Activated CD4-positive, alpha-beta T cell treated with anti-CD3 and anti-CD28 coated beads for 48 hours (primary cell): Measurements from ENCODE around the gene ZNF273.
"Not testable (repeated sequence)": the region's sequence is repeated elsewhere in the genome, so short reads cannot be mapped to it uniquely, and the experiment has no call there.

ENCODE experiments used
- DNase-seq: peaks from one replicate; pipeline ENCODE4 v3.0.0-alpha.2; 2020

ZNF273 gene

DNA sequence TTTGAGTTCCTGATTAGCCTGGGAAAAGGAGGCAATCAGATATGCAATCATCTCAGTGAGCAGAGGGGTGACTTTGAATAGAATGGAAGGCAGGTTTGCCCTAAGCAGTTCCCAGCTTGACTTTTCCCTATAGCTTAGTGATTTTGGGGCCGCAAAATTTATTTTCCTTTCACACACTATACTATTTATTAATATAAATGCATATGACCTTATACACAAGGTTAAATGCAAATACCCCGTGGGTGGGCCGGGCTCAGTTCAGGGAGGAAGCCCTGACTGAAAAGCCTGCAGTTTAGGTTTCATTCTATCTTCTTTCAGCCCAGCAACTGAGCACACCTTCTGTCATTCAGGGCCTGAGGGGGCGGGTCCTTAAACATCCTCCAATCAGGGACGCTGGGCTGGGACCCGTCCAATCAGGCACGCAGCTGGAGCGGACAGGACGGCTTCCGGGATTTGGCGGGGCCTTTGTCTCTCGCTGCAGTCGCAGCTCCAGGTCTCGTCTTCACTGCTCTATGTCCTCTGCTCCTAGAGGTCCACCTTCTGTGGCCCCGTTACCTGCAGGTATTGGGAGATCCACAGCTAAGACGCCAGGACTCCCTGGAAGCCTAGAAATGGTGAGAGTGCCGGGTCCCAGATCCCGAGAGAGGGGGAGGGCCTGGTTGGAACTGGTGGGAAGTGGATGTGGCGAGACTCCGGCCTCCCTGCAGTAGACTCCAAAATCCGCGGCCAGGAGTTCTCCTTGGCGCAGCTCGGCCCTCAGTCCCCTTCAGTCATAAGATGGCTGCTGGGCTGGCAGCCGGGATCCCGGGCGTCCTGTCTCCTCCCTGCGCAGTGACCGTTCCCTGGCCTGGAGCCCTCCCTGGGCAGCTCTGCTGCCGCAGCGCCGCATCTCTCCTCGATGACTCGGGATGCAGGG is at the start of gene ZNF273:
ZNF273 (plus strand) TSS at position 468 of the 916 bp plus-strand sequence; CDS start at position 513, 45 bp downstream.
- peak; percentile 95 for DNase-seq

DNA sequence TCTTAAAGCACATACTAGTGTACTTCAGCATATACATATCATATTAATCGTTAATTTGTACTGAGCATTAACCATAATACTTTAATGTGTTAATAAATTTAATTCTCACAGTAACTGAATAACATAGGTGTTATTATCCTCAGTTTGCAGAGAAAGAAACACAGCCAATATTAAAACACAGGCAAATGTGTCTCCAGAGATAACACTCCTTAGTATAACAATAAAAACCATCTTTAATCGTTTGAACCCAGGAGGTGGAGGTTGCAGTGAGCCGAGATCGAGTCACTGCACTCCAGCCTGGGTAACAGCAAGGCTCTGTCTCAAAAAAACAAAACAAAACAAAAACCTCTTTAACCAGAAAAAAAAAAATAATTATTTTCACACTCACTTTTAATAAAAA is 49.4 kb upstream of the ZNF273 start:
- no peak for DNase-seq

DNA sequence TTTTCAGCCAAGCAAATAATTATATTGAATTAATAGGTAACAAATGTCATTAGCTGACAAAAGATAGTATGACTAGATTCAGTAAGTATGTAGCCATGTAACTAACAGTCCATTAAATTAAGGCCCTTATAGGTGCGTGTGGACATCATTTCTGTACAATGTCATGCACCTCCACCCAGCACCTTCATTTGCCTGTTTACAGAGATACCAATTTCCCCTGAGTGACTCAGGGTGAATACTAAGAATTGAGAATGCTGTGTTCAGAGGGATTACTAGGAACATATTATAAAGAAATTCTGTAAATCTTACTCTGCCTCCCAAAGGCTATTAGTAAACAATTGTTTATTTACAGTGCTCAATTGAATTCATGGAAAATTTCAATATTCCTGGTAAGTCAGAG is 48.1 kb upstream of the ZNF273 start:
- DNase-seq: no peak

GRCh38 chr7:64863021-64863420 is 40.1 kb upstream of the ZNF273 start:
- no peak for DNase-seq

- DNase-seq: not testable (repeated sequence)
These were observed 39.5 kb upstream of the ZNF273 start for GRCh38 chr7:64863530-64863929.

DNA sequence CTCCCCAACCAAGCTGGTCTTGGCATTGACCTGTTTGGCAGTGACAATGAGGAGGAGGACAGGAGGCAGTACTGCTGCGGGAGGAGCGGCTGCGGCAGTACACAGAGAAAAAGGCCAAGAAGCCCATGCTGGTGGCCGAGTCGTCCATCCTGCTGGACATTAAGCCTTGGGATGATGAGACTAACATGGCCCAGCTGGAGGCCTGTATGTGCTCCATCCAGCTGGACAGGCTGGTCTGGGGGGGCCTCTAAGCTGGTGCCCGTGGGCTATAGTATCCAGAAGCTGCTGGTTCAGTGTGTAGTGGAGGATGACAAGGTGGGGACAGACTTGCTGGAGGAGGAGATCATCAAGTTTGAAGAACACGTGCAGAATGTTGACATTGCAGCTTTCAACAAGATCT is 39.1 kb upstream of the ZNF273 start:
- DNase-seq: no peak

DNA sequence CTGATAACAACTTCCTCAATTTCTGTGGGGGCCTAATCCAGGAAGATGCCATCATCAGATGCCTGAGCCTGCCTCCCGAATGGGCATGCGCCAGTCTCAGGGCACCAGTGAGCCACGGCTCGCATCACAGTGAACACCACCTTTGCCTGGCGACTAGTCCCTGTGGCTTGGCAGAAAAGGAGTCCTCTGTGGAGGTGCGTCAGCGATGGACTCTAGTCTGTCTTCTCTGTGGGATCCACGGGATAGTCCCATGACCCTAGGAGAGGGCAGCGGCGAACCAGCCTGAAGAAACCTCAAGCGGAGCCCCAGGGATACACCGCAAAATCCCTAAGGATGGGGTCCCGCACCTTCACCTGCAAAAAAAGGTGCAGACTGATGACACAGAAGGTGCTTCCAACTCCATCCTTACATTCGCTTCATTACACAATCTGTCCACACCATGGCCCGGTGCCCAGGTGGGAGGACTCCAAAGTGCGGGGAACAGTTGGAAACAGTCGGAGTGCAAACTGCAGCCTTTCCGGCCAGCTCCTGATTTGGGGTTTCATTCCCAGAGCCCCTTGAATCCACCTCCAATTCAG is 35.1 kb upstream of the ZNF273 start:
- no peak for DNase-seq

GRCh38 chr7:64868499-64868898 is 34.6 kb upstream of the ZNF273 start:
- no peak for DNase-seq

DNA sequence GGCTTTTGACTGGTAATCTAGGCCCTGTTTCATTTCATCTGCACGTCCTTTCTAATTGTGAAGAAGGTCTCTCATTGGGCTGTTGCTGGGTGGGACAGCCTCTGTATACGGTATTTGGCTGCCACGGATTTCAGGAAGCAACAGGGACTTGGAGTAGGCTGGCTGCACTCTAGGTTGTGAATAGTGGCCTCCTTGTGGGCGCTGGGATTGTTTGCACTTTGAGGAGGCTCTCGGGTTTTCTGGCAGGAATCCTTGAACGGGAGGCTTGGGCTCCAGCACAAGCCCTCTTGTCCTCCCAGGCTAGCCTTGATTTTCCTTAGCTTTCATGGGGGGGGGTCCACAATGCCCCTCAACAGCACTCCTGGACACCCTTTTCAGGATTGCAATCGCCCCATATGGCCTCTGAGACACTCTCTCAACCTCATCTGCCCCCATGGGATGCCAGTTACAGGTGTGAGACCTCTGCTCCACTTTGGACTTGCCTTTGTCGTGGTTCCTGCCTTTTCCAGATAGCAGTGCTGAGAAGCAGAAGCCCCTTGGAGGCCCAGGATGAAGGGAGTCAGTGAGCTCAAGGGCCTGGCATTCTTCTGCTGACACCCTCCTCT is 33.9 kb upstream of the ZNF273 start:
- DNase-seq: no peak

GRCh38 chr7:64869912-64870562 is 33.0 kb upstream of the ZNF273 start:
- DNase-seq: no peak

- no peak for DNase-seq
These were observed 32.4 kb upstream of the ZNF273 start for GRCh38 chr7:64870656-64871055.

DNA sequence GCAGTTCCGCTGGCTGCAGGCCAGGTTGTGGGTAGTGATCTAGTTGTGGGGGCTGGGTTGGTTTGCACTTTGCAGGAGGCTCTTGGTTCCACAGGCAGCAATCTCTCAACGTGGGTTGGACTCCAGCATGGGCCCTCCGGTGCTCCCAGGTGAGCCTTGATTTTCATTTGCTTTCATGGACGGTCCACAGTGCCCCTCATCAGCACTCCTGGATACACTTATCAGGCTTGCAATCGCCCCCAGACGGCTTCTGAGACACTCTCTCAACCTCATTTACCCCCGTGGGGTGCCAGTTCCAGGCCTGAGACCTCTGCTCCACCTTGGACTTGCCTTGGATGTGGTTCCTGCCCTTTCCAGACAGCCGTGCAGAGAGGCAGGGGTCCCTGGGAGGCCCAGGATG is 31.3 kb upstream of the ZNF273 start:
- DNase-seq: no peak

- no peak for DNase-seq
These were observed 30.5 kb upstream of the ZNF273 start for GRCh38 chr7:64872351-64873154.

- no peak for DNase-seq
These were observed 29.9 kb upstream of the ZNF273 start for GRCh38 chr7:64873155-64873500.

DNA sequence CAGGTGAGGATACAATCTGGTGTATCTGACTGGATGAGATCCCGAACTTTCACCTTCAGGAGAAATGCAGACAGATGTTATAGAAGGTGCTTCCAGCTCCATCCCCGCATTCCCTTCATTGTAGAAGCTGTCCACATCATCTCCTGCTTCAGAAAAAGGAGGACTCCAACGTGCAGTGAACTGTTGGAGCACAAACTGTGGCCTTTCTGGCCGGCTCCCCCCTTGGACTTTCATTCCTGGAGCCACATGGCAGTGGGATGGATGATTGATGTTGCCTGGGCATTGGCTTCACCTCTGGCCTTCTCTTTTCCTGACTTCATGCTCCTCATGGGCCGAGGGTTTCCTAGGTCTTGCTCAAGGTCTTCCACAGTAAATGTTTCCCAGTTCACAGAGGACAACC is 29.6 kb upstream of the ZNF273 start:
- DNase-seq: no peak

DNA sequence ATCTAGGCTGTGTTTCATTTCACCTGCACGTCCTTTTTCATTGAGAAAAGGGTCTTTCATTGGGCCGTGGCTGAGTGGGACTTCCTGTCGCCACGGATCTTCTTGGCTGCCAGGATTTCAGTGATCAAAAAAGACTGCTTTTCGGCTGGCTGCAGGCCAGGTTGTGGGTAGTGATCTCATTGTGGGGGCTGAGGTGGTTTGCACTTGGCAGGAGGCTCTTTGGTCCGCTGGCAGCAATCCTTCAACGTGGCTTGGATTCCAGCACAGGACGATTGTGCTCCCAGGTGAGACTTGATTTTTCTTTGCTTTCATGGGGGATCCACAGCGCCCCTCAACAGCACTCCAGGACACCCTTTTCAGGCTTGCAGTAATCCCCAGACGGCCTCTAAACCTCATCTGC is 29.0 kb upstream of the ZNF273 start:
- DNase-seq: no peak

DNA sequence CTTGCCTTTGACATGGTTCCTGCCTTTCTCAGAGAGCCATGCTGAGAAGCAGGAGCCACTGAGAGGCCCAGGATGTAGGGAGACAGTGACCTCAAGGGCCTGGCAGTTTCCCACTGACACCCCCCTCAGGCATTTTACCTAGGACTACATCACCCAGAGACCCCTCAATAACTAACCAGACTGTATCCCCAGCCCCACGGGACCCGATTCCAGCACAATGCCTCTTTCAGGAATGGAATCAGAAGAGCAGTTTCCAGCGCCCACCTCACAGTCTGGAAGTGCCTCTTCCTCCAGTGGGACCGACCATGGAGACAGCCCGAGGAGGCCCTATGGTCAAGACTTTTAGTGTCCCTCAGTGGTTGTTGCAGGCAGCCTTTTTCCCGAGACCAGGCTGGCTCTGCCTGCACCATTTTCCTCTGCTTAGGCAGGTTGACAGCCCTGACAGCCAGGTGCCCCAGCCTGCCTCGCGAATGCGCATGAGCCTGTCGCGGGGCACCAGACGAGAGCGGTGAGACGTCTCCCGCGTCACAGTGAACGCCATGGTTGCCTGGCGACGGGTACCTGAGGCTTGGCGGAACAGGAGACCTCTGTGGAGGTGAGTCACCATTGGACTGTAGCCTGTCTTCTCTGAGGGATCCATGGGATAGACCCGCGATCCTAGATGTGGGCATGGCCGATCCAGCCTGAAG is 28.4 kb upstream of the ZNF273 start:
- DNase-seq: no peak

GRCh38 chr7:64875258-64875657 is 27.8 kb upstream of the ZNF273 start:
- no peak for DNase-seq

DNA sequence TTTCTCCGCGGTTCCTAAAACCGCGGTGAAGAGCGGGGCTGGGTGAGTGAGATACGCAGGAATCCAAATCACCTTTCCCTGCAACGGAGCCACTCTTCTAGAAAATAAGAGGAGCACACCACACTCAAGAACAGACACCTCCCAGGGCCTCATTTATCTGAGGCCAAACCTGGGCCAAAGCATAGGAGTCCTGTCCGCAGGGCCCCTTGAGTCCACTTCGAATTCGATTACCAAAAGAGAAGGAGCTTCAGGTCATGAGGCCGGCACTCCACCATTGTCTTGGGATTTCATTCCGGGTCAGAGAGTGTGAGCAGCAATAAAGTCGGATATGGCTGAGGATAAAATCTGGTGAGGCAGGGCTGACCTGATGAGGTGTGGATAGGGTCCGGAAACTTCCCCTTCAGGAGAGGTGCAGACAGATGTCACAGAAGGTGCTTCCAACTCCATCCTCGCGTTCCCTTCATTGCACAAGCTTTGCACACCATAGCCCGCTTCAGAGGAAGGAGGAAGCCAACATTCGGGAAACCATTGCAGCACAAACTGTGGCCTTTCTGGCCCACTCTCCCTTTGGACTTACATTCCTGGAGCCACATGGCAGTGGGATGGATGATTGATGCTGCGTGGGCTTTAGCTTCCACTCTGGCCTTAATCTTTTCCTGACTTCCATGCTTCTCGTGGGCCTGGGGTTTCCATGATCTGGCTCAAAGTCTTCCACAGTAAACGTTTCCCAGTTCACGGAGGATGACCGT is 27.2 kb upstream of the ZNF273 start:
- DNase-seq: no peak

- DNase-seq: peak; percentile 84
These were observed 26.0 kb upstream of the ZNF273 start for GRCh38 chr7:64876792-64877713.
